ENCODE results near the gene NR1D1. TPM values are rescaled to one million over a fixed set of nuclear protein-coding genes. Genes with fewer than 3 reads are reported as not detected.

The NR1D1 gene
- total and polyA plus RNA-seq, 2 donors from 2014 or later, result 7.1 to 30.8 TPM

- DNase-seq, result peak in 3 of 5 donors; percentile 42 to 80 (median 74)
- no peak for FAIRE-seq
- Histone ChIP-seq H3K27me3 (ENCODE audit: control insufficient read depth, insufficient read depth, low read length) (no peaks in the 10 kb centered on the region), H3K27ac (ENCODE audit: low read depth in 2 of 2, low read length in 2 of 2) (no peak overlapping the region), H3K36me3 (ENCODE audit: control insufficient read depth in 2 of 3, insufficient read depth in 3 of 3, low read length in 3 of 3) (peaks cover 6 to 58% (median 37%) of the 10 kb centered on the region in 3 donors), H3K4me3 (ENCODE audit: low read length in 3 of 3) (no peak overlapping the region), H3K9ac (ENCODE audit: low read length in 3 of 3) (no peak overlapping the region), H3K9me3 (ENCODE audit: control insufficient read depth in 2 of 3, insufficient read depth in 1 of 3, low read length in 3 of 3) (no peaks in the 10 kb centered on the region), H3K4me1 (ENCODE audit: control insufficient read depth in 2 of 3, insufficient read depth in 2 of 3, low read depth in 1 of 3, low read length in 3 of 3) (peaks cover 0 to 37% (median 28%) of the 10 kb centered on the region in 3 donors)
- intact Hi-C loops (cut with DNase I), result no loop called here
- TF ChIP-seq CTCF (IDR thresholded peaks at IDR 0.05; ENCODE audit: borderline replicate concordance, extremely low read depth, insufficient read depth), result no peak
Observed at GRCh38 chr17:40091691-40092397, 8.5 kb downstream of the NR1D1 start.

GRCh38 chr17:40090237-40091119 is 9.9 kb downstream of the NR1D1 start:
- no peak for TF ChIP-seq CTCF (IDR thresholded peaks at IDR 0.05; ENCODE audit: borderline replicate concordance, extremely low read depth, insufficient read depth)
- intact Hi-C loops (cut with DNase I), result no loop called here
- Histone ChIP-seq H3K9me3 (ENCODE audit: control insufficient read depth in 2 of 3, insufficient read depth in 1 of 3, low read length in 3 of 3) (no peaks in the 10 kb centered on the region), H3K4me1 (ENCODE audit: control insufficient read depth in 2 of 3, insufficient read depth in 2 of 3, low read depth in 1 of 3, low read length in 3 of 3) (peaks cover 0 to 24% (median 14%) of the 10 kb centered on the region in 3 donors), H3K36me3 (ENCODE audit: control insufficient read depth in 2 of 3, insufficient read depth in 3 of 3, low read length in 3 of 3) (peaks cover 11 to 48% (median 31%) of the 10 kb centered on the region in 3 donors), H3K9ac (ENCODE audit: low read length in 3 of 3) (no peak overlapping the region), H3K4me3 (ENCODE audit: low read length in 3 of 3) (no peak overlapping the region), H3K27ac (ENCODE audit: low read depth in 2 of 2, low read length in 2 of 2) (no peak overlapping the region), H3K27me3 (ENCODE audit: control insufficient read depth, insufficient read depth, low read length) (no peaks in the 10 kb centered on the region)
- FAIRE-seq (no peak), DNase-seq (peak in 2 of 5 donors; percentile 55 to 69)

DNA sequence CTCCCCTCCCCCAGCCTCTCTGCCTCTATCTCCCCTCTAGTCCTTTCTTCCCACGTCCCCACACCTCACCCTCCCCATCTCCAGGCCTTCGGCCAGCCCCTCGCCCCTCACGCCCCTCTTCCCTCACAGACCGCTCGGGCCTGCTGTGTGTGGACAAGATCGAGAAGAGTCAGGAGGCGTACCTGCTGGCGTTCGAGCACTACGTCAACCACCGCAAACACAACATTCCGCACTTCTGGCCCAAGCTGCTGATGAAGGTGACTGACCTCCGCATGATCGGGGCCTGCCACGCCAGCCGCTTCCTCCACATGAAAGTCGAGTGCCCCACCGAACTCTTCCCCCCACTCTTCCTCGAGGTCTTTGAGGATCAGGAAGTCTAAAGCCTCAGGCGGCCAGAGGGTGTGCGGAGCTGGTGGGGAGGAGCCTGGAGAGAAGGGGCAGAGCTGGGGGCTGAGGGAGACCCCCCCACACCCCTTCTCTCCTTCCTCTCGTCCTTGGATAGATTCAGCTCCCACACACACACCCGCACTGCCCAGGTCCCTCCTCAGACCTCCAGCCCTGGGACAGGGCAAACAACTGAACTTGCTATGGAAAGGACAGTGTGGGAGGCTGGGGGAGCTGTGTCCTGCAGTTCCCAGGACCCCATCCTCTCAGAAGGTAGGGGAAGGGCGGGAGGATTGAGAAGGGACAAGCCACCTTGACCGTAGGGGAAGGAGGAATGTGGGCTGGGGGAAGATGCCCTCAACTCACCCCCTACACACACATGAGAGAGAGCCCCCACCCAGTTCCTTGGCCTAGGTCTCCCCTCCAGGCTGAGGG is 11.1 kb downstream of the NR1D1 start:
- intact Hi-C loops (cut with DNase I), result no loop called here

More for the DNA sequence above, 11.1 kb downstream of the NR1D1 start:
- peak overlapping the region in 1 of 2 donors; percentile 20 for H3K27ac ChIP-seq (ENCODE audit: low read depth in 2 of 2, low read length in 2 of 2)
- no peaks in the 10 kb centered on the region for H3K9me3 ChIP-seq (ENCODE audit: control insufficient read depth in 2 of 3, insufficient read depth in 1 of 3, low read length in 3 of 3)
- FAIRE-seq (no peak), DNase-seq (peak in 3 of 5 donors; percentile 27 to 59 (median 43))
- no peak overlapping the region for H3K9ac ChIP-seq (ENCODE audit: low read length in 3 of 3)
- H3K36me3 ChIP-seq (ENCODE audit: control insufficient read depth in 2 of 3, insufficient read depth in 3 of 3, low read length in 3 of 3), result peaks cover 11 to 47% (median 37%) of the 10 kb centered on the region in 3 donors
- H3K4me1 ChIP-seq (ENCODE audit: control insufficient read depth in 2 of 3, insufficient read depth in 2 of 3, low read depth in 1 of 3, low read length in 3 of 3), result peaks cover 0 to 16% (median 13%) of the 10 kb centered on the region in 3 donors
- TF ChIP-seq CTCF (IDR thresholded peaks at IDR 0.05; ENCODE audit: borderline replicate concordance, extremely low read depth, insufficient read depth), result no peak
- no peaks in the 10 kb centered on the region for H3K27me3 ChIP-seq (ENCODE audit: control insufficient read depth, insufficient read depth, low read length)
- no peak overlapping the region for H3K4me3 ChIP-seq (ENCODE audit: low read length in 3 of 3)
